ENCODE results near the gene FNDC1. TPM values are rescaled to one million over a fixed set of nuclear protein-coding genes. Genes with fewer than 3 reads are reported as not detected.

The FNDC1 gene
- total and polyA plus RNA-seq, 11 donors, result 0.08 to 7.5 (median 1.2) TPM

DNA sequence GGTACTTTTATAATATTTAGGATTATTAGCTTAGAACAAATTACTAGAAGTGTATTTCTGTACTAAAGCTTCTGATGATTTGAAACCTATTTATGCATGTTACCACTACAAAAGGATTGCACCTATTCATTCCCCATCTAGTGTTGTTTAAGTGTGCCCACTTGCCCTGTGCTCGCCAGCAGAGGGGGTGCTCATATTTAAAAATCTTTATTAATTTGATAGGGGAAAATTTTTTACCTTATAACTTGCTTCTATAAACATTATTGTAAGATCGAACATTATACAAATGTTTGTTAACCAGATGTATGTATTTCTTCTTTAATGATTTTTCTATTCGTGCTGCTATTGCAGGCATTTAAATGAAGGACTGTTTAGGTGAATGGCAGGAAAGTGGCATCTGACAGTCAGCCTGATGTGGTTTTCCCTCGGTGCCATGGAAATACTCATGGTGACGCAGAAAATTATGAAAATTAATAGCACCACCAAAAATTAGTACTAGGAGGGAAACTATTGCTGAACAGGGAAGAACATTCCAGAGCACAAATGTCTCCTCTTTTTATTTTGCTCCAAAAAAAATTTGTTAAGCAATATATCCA is 44.1 kb upstream of the FNDC1 start:
- Histone ChIP-seq H3K9me3 (no peaks in the 10 kb centered on the region), H3K27me3 (no peaks in the 10 kb centered on the region), H3K27ac (peak overlapping the region in 10 of 12 donors; percentile 53 to 96 (median 86)), H3K36me3 (no peaks in the 10 kb centered on the region), H3K4me3 (no peak overlapping the region), H3K4me1 (peaks cover 0 to 43% (median 12%) of the 10 kb centered on the region in 12 donors)
- TF ChIP-seq, protein P1, sequence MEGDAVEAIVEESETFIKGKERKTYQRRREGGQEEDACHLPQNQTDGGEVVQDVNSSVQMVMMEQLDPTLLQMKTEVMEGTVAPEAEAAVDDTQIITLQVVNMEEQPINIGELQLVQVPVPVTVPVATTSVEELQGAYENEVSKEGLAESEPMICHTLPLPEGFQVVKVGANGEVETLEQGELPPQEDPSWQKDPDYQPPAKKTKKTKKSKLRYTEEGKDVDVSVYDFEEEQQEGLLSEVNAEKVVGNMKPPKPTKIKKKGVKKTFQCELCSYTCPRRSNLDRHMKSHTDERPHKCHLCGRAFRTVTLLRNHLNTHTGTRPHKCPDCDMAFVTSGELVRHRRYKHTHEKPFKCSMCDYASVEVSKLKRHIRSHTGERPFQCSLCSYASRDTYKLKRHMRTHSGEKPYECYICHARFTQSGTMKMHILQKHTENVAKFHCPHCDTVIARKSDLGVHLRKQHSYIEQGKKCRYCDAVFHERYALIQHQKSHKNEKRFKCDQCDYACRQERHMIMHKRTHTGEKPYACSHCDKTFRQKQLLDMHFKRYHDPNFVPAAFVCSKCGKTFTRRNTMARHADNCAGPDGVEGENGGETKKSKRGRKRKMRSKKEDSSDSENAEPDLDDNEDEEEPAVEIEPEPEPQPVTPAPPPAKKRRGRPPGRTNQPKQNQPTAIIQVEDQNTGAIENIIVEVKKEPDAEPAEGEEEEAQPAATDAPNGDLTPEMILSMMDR (IDR thresholded peaks at IDR 0.05), result peak in 8 of 12 donors; percentile 15 to 43 (median 22)
- no peak for TF ChIP-seq POLR2A (IDR thresholded peaks at IDR 0.05)
- intact Hi-C loops (cut with DNase I), result loop anchor here in 2 of 10 donors (10.0 kb wide), 2 partner anchors 410 to 420 kb away; no protein-coding TSS in a partner anchor
- 67 to 74% (median 70%) methylated on average over 5 of the region's 5 CpGs for WGBS, 4 donors
- no peak for ATAC-seq
- no peak for DNase-seq

DNA sequence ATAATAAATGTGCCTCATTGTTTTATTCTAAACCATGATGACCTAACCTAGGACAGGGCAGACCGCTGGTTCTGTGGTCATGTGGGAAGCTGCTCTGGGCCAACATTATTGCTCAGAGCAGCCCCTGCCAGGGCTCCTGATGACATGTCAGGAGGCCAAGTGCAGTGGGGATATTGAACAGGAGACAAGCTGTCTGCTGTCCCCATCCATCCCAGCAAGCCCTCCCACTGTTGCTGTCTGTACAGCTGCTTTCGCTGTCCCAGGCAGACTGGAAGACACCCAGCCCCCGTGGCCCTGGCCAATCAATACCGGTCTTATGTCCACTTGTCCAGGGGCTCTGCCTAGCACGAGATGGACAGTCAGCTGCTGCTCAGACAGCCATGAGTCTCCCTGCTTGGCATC is 43.2 kb upstream of the FNDC1 start:
- Histone ChIP-seq H3K27me3 (no peaks in the 10 kb centered on the region), H3K4me3 (no peak overlapping the region)
- no peak for TF ChIP-seq POLR2A (IDR thresholded peaks at IDR 0.05)
- TF ChIP-seq, protein P1 (IDR thresholded peaks at IDR 0.05), result no peak

DNA sequence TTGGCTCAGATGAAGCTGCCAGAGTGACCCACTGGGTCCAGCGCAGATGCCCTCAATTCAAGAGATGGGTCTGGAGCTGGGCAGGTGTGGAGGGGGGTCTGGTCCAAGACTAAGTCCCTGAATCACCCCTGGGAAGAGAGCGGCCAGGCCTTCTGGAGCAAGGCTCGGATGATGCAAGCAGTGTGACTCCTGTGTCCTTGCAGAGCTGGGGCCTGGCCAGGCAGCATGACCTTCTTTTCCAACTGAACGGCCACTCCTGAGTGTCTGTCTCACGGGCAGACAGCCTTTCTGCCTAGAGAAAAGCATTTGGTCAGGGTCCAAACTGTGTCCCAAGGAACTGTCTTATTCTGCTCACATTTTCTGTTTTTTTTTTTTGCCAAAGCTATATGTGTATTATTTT is 42.6 kb upstream of the FNDC1 start:
- Histone ChIP-seq H3K4me3 (no peak overlapping the region), H3K36me3 (no peaks in the 10 kb centered on the region), H3K4me1 (peaks cover 0 to 38% (median 10%) of the 10 kb centered on the region in 12 donors), H3K27ac (peak overlapping the region; percentile 53 to 96 (median 86)), H3K27me3 (no peaks in the 10 kb centered on the region), H3K9me3 (no peaks in the 10 kb centered on the region)
- peak; percentile 67 to 89 (median 78) for DNase-seq
- peak; percentile 87 to 92 (median 90) for ATAC-seq
- intact Hi-C loops (cut with DNase I), result loop anchor here in 2 of 10 donors (10.0 kb wide), 2 partner anchors 412 to 422 kb away; no protein-coding TSS in a partner anchor
- WGBS, 4 donors, result 32 to 47% (median 37%) methylated on average over 4 to 5 of the region's 5 CpGs
- TF ChIP-seq POLR2A (IDR thresholded peaks at IDR 0.05), result no peak
- TF ChIP-seq, protein P1 (IDR thresholded peaks at IDR 0.05), result no peak

More for the DNA sequence above, 43.2 kb upstream of the FNDC1 start:
- Histone ChIP-seq H3K36me3 (no peaks in the 10 kb centered on the region), H3K4me1 (peaks cover 0 to 43% (median 12%) of the 10 kb centered on the region in 12 donors), H3K27ac (peak overlapping the region; percentile 53 to 96 (median 86)), H3K9me3 (no peaks in the 10 kb centered on the region)
- WGBS, 4 donors, result 19 to 34% (median 27%) methylated on average over 4 to 5 of the region's 5 CpGs
- ATAC-seq (peak; percentile 93 to 95 (median 94)), DNase-seq (peak; percentile 70 to 89 (median 78))
- intact Hi-C loops (cut with DNase I), result loop anchor here in 2 of 10 donors (10.0 kb wide), 2 partner anchors 411 to 421 kb away; no protein-coding TSS in a partner anchor

DNA sequence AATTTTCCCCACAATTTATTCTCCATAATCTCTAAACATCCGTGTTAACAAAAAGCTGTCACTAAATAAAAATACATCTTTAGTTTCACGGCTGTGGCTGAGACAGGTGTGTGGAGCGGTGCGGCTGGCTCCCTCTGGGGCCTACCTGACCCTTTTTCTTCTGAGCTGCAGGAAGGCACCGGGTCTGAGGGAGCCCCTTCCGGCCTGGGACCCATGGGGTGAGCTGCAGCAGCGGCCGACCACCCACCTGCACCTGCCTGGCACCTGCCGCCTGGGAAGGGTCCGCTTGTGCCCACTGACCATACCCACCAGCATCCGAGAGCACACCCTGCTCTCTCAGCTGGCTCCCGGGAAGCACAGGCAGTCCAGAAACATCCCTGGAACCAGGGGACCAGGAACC is 41.5 kb upstream of the FNDC1 start:
- 89 to 91% (median 91%) methylated on average over 7 to 12 of the region's 12 CpGs for WGBS, 4 donors
- TF ChIP-seq POLR2A (IDR thresholded peaks at IDR 0.05), result no peak
- TF ChIP-seq, protein P1 (IDR thresholded peaks at IDR 0.05), result no peak

More for the DNA sequence above, 41.5 kb upstream of the FNDC1 start:
- Histone ChIP-seq H3K27me3 (no peaks in the 10 kb centered on the region), H3K4me1 (peaks cover 0 to 27% (median 7%) of the 10 kb centered on the region in 12 donors), H3K4me3 (no peak overlapping the region), H3K27ac (peak overlapping the region in 3 of 12 donors; percentile 79 to 96 (median 94)), H3K36me3 (no peaks in the 10 kb centered on the region), H3K9me3 (no peaks in the 10 kb centered on the region)
- ATAC-seq (no peak), DNase-seq (no peak)
- intact Hi-C loops (cut with DNase I), result loop anchor here in 2 of 10 donors (10.0 kb wide), 2 partner anchors 413 to 423 kb away; no protein-coding TSS in a partner anchor

All from heart left ventricle (tissue), 16 donors.